Stimulated activated CD8-positive, alpha-beta memory T cell treated with anti-CD3 and anti-CD28 coated beads, Interleukin-4, amount 100 ng/mL, for 24 hours (primary cell): ENCODE data around the gene MAGI1.

Source experiments
- DNase-seq: peaks from one replicate; pipeline ENCODE4 v3.0.0-alpha.2; 2020; ENCODE audit warnings: low read depth

The MAGI1 gene

GRCh38 chr3:65706776-65707568 lies 331.7 kb downstream of the MAGI1 start:
- DNase-seq, result no peak

DNA sequence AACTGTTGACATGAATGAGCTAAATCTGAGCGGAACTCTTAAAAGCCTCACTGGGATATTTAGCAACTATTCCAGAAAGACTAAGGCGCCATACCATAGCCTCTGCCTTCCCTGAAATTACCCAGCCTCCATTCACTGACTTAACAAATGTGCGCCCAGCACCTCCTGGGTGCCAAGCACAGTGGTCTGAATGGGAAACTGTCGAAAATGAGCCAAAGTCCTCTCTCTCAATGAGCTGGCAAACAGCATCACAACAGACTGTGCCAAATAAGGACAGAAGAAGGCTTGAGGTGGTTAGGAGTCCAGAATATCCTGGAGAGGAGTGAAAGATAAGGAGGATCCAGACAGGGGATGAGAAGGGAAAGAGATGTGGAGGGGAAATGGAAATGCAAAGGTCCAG lies 332.4 kb downstream of the MAGI1 start:
- DNase-seq, result no peak

DNA sequence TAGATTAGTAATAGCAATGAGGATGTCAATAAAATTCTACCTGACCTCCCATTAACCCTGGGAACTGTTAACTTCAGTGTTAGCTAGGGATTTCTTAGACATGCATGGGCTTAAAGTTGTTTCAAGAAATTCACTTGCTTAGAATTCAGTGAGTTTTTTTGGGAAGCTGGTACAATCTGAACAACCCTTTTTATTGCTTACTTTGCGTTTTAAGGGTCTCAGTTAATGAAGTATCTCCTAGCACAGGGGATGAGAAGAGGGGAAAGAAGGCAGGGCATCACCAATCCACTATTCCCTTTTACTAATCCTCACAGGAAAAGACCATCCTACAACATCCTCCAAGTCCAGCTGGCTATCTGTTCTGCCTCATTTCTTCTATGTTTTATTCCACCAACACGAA lies 334.9 kb downstream of the MAGI1 start:
- no peak for DNase-seq

DNA sequence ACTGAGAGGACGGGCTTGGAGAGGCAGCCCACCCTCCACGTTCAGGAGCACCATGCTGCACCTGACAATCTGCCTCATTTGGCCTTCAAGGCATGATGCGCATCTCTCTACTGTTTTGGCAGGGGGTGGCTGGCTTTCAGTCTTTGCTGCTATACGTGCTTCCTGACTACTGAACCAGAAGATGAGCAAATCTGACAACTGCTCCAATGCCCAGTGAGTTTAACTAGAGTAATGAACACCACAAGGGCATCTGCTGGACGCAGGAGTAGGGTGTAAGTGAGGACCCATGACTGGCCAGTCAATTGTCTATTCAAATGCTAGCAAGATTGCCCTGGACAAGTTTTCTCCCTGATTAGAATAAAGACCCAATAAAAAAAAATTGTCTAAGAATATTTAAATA lies 335.7 kb downstream of the MAGI1 start:
- DNase-seq, result no peak

GRCh38 chr3:65702202-65702601 lies 336.5 kb downstream of the MAGI1 start:
- no peak for DNase-seq

DNA sequence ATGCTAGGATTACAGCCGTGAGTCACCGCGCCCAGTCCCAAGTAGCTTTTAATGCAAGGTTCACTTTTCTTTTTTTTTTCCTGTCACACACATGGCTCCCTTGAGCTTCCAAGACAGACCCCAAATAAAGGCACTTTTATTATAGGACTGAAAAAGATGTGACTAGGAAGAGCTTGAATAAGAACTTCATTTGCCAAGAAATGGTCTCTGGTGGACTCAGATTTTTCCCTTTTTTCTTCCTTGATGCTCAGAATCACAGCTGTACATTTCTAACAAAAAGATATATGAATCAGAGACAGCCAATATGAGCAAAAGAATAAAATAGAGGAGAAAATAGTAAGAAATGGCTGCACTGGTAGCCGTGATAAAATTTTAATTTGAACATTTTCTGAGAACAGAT lies 337.2 kb downstream of the MAGI1 start:
- no peak for DNase-seq

DNA sequence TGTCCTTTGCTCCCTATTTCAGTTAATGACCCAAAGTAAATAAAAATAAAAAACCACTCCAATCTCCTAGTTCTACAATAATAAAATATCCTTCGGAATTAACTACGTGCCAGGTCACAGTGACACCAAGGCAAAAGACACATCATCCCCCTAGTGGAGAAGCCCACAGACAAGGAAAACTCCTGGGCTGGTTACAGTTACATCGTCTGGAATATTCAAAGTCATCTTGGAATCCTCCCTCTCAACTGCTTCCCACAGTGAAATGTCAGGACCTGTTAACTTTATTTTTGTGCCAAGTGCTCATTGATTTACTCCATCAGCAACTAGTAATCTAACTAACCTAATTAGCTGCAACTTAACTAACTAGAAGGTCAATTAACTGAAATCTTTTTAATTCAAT lies 349.3 kb downstream of the MAGI1 start:
- no peak for DNase-seq

DNA sequence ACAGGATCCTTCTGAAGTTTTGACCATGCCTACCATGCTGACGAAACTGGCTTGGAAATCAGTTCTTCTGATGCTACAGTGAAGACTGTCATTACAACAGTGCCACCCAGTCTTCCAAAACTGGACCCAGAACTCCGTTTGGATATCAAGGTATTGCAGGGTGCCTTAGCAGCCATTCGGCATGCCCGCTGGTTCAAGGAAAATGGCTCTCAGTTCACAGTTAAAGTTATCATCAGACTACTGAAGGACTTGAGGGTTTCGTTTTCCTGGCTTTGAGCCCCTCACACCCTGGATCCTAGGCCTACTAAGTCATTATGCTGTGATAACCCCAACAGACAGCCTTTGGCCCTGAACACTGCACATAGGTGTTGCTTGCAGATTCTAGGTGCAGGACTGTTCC lies 351.0 kb downstream of the MAGI1 start:
- no peak for DNase-seq

GRCh38 chr3:65685621-65686235 lies 353.0 kb downstream of the MAGI1 start:
- no peak for DNase-seq

DNA sequence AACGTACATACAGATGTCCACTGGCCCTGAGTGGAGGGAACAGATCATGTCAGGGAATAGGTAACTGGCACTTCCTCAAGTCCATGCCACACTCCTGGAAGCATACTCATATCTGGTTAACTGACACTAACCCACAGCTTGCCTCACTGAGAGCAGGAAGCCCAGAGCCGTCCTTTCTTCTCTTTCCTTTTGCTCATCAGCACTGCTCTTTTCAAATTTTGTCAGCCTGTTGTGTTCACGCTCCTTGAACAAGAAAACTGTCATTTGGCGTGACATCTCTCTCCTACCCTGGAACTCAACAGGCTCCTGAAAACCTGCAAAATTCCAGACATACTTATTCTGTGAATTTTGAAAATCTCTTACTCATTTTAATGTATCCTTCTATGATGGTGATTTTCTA lies 360.2 kb downstream of the MAGI1 start:
- no peak for DNase-seq

DNA sequence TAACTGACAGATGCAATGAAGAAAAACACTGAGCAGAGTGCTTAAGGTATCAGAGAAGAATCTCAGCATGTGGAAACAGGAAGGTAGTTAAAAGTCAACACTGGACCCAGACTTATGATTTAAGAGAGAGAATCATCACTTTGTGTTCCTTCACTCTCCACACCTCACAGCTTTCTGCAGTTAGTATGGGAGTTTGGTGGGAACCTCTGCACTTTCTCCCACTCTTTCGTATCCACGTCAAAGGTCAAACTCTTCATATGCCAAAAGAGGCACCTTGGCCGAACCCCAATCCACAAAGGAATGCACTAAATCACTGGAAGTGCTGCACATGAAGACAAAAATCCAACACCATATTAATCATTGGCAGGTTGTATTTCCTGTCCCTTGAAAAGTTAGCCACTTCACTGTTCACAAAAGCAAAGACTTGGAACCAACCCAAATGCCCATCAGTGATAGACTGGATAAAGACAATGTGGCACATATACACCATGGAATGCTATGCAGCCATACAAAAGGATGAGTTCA lies 361.2 kb downstream of the MAGI1 start:
- no peak for DNase-seq

DNA sequence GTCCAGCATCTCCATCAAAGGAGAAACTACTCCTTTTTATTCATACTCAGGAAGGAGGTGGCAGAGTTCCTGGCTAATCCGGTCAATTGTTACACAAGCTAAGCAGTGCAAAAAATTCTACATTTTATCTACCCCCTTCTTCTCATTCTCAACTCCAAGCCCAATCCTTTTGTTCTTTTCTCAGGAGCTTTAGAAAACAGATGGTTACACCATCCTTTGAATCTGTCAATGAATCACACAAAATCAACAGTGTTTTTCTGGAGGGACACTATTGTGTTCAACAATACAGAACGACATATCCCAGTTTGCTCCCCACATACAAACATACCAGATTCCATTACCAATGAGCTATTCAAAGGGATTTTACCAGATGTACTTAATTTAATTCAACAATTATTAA lies 362.1 kb downstream of the MAGI1 start:
- DNase-seq, result no peak

DNA sequence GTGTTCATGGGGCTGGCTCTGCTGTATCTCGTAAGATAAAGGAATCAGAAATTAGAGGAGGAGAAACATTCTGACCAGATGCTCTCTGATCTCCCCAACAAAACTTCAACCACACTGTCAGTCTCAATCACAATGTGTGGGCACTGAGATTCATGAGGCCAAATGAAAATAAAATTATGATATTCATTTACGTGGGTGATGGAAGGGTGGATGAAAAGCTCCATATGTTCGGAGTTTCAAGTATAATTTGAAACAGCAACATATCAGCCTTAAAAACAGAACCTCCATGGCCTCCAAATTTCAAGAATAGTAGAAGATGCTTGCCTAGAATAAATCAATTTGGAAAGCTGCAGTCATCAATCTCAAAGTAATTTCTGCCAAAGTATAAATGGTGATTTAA lies 363.7 kb downstream of the MAGI1 start:
- DNase-seq, result no peak

DNA sequence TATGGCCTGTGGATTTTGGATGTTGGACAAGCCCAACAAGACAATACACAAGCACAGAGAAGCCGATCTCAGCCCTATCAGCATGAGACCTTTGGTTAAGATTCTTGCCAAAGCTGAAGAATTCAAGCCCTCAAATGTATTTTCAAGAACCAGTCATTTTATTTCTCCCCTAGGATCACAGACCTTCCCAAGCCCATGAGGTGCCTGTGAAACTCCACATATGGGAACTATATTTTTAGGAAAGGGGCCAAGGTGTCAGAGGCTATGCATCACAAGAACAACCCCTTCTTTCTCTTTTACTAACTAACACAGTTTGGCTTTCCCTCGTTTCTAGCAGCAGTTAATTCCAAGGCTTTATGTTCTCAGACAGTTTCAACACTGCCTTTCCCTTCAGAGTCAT lies 364.5 kb downstream of the MAGI1 start:
- no peak for DNase-seq

- no peak for DNase-seq
Observed at GRCh38 chr3:65672871-65673815, 365.6 kb downstream of the MAGI1 start.

DNA sequence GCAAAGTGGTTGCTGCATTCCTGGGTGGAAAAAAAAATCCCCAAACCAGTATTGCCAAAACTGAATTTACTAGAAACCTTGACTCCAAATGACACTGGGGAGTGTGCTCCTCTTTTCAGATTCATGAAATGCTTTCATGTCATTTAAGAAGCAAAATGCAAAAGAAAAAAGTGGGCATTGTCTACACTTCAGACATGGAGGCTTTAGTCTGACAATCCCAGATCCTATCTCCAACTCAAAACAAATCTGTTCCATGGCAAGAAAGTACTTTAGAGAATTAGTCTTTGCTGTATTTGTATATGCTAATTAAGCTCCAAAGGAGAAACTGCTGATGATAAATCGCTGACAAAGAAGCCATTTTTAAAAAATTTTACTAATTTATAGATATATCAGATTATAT lies 366.7 kb downstream of the MAGI1 start:
- no peak for DNase-seq

- DNase-seq, result no peak
Observed at GRCh38 chr3:65671004-65671403, 367.7 kb downstream of the MAGI1 start.

- no peak for DNase-seq
Observed at GRCh38 chr3:65669163-65669875, 369.4 kb downstream of the MAGI1 start.

DNA sequence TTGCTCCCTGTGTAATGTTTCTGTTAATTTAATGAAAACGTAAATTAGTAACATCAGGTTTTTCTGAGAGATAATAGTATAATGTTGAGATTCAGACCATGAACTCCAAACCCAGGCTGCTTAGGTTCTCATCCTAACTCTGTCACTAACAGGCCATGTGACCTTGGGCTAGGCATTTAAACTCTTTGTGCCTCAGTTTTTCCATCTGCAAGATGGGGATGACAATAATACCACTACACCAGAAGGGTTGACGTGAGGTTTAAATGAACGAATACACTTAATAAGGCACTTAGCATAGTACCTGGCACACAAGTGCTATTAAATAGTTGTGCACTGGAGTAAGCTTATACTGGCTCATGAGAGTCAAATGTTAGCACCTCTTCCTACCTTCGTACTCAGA lies 370.8 kb downstream of the MAGI1 start:
- DNase-seq, result no peak

DNA sequence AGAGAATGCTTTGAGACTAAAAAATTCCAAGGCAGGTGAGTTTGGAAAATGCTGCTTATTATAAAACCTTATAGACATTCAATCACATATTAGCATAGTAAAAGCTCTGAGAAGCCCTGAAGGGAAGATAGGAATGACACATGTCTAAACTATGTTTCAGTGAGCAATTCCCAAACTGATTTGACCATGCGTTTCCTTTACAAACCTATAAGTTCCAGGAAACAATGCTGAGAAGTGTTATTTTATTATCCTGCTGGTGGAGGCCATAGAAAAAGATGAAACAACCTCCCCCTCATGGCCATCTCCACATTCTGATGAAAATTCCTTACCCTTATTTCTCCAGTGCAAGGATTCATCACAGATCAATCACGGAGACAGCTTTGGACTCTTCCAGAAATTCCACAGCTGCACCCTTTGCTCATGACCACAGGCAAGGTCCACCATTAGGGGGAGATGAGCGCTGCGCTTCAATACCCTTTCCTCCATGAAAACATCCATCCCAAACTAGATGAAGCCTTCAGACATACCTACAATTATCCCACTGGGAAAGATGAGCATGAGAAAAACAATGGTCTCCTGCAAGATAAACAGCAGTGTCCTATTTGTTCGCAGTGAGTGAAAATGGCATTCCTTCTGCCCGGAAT lies 372.1 kb downstream of the MAGI1 start:
- DNase-seq, result no peak

DNA sequence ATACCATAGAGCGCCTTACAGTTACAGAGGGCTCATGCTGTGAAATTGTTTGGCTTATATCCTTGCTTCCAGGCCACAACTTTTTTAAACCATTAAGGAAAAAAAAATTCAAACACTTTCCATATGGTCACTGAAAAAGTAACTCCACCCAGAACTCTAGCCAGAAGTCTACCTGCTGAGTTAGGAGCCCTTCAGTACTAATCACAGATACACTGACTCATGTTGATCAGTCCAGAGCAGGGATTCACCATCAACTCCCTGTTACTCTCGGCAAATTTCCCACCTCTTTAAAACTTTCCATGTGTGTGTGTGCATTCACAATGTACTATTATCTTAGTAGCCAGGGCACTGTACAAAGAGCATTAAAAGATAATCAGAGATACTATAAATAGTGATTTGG lies 372.8 kb downstream of the MAGI1 start:
- DNase-seq, result no peak
